NCI-H82 treated with DMSO at 0.1 percent for 48 hours (cell line): Measurements from ENCODE around the gene SOS1.
"Not testable (repeated sequence)": the region's sequence is repeated elsewhere in the genome, so short reads cannot be mapped to it uniquely, and the experiment has no call there.

Experiments
- DNase-seq: peaks from one replicate; lab custom pipeline; 2025; ENCODE audit not compliant: unreplicated experiment; lab: John Stamatoyannopoulos, UW

SOS1 gene

DNA sequence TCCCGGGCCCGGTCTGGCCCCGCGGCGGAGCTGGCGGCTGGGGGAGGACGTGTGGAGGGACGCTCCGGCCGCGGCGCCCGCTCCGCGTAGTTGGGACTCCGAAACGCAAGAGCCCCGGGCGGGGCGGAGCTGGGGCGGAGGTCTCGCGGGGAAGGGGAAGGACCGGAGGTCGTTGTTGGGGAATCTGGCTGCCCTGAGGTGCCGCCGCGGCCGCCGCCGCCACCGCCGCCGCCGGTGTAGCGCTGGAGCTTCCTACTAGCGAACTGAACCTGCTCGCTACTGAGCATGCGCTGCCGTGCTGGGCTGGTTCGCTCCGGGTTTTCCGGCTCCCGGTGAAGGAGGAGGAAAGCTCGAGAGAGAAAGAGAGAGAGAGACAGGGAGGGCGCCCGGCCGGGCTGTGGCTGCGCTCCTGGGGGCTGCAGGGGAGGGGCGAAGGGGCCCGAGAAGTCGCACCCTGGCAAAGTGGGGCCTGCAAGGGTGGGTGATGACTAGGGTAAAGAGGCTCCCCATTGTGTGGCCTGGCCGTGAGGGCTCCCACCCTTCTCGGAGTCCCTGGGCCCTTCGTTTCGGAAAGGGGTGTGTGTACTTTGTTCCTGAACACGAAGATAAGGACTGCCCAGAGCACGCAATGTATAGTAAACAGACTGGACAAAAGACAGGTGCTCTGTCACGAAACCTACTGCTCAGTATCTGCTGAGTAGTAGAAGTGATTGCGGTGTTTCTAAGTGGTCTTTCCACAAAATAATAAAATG, at the start of gene SOS1:
SOS1 (minus strand) TSS at position 281 of the 752 bp plus-strand sequence. CDS start 629 bp downstream, outside the sequence.
- DNase-seq: peak; percentile 88

GRCh38 chr2:39164089-39164488, 43.2 kb upstream of the SOS1 start:
- no peak for DNase-seq

DNA sequence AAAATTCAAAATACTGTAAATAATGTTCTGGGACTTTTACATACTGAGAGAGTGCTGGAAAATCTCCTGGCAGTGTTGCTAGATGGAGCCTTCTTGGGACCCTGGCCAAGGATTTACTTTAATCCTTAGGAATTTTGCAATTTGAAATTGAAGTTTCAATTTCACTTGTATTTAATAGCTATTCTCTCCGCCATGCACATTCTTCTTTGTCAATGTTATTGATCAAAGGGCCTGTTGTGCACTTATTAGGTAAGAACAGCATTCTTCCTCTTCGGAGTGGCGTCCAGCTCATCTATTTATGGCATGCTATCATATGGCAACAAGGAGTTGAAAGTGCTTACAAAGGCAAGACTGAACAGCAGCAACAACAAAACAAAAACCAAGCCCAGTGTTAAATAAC, 40.1 kb upstream of the SOS1 start:
- no peak for DNase-seq

DNA sequence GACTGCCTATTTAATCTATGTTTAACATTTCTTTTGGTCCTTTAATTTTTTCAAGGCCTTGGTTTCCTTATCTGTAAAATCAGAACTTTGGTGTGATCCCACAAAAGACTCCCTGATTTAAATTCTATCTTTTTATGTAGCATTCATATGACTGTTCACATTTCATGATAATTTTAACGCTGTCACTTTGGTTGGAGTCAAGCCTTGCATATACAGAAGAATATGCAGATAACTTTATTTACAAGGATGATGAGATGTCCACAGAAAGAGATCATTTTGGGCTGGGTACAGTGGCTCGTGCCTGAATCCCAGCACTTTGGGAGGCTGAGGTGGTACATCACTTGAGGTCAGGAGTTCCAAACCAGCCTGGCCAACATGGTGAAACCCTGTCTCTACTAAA, 38.4 kb upstream of the SOS1 start:
- no peak for DNase-seq

DNA sequence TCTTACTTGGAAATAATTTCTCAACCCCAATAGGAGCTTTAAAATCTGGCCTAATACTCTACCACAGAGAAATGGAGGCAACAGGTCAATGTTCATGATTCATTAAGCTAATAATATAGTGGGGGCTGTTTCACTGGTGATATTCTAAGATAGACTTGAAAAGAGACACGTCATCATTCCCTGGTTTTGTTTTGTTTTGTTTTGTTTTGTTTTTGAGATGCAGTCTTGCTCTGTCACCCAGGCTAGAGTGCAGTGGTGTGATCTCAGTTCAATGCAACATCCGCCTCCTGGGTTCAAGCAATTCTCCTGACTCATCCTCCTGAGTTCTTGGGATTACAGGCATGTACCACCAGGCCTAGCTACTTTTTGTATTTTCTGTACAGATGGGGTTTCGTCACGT, 37.5 kb upstream of the SOS1 start:
- DNase-seq: no peak

DNA sequence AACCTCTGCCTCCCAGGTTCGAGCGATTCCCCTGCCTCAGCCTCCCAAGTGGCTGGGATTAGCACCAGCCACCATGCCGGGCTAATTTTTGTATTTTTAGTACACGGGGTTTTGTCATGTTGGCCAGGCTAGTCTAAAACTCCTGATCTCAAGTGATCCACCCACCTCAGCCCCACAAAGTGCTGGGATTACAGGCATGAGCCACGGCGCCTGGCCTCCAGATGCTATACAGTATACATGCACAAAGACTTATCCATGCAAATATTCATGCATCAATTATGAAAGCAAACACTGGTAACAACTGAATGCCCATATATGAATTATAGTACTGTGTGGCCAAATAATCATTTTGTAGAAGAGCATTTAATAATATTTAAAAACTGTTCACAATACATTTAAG, 36.0 kb upstream of the SOS1 start:
- DNase-seq: no peak

DNA sequence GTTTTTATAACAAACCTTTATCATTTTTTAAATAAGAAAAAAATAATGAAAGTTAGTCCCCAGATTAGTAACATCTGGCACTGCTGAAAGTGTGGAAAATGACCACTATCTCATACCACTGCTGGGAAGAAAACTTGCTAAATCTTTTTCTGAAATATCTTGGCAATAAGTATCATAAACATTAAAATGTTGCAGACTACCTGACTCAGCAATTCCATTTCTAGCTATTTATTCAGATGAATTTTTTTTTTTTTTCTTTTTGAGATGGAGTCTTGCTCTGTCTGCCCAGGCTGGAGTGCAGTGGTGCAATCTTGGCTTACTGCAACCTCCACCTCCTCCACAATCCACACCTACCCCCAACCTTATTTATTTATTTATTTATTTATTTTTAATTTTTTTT, 35.3 kb upstream of the SOS1 start:
- DNase-seq: no peak

- DNase-seq: not testable (repeated sequence)
Measured at GRCh38 chr2:39155573-39155972, 34.7 kb upstream of the SOS1 start.

DNA sequence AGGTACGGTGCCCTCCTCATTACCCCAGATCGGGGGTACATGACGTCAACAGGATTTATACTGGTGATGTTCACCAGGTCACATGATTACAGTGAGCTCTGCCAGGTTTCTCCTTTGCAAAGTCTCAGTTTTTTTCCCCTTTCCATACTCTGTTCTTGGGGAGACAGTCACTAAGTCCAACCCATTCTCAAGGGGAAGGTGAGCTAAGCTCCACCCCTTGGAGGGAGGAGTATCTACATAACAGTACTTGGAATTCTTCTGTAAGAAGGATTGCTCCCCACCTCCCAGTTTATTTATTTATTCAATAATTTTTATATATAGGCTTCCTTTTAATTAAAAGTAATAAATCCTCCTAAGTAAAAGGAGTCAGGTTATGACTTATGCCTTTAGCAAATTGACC, 34.1 kb upstream of the SOS1 start:
- DNase-seq: no peak

- DNase-seq: no peak
Measured at GRCh38 chr2:39153312-39153711, 32.5 kb upstream of the SOS1 start.

DNA sequence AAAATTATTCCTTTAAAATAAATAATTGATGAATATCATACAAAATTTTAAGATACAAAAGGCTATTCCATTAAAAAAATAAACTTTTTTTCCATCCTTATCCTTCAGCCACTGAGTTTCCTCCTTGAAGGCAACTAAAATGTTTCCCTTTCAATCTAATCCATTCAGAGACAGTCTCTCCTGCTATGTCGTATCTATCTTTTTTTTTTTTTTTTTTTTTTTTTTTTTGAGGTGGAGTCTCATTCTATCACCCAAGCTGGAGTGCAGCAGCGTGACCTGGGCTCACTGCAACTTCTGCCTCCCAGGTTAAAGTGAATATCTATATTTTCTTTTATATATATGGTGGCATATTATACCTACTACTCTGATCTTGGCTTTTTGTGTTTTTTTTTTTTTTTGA, 31.7 kb upstream of the SOS1 start:
- no peak for DNase-seq

GRCh38 chr2:39150890-39151497, 30.1 kb upstream of the SOS1 start:
- DNase-seq: no peak

GRCh38 chr2:39150102-39150562, 29.3 kb upstream of the SOS1 start:
- DNase-seq: no peak

DNA sequence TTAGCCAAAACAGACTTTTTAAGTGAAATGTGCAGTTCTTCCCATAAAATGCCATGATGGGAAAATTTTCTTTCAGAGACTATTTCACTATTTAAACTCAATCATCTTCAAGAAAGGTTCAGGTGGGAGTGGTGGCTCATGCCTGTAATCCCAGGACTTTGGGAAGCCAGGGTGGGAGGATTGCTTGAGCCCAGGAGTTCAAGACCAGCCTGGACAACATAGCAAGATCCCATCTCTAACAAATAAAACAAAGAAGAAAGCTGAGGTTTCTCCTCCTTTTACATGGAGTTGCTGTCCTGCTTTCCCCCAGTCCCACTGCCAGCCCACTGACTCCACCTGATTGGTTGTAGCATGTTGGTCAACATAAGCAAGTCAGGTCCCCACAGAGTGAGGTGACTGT, 25.8 kb upstream of the SOS1 start:
- no peak for DNase-seq

- no peak for DNase-seq
Measured at GRCh38 chr2:39145906-39146421, 25.1 kb upstream of the SOS1 start.

DNA sequence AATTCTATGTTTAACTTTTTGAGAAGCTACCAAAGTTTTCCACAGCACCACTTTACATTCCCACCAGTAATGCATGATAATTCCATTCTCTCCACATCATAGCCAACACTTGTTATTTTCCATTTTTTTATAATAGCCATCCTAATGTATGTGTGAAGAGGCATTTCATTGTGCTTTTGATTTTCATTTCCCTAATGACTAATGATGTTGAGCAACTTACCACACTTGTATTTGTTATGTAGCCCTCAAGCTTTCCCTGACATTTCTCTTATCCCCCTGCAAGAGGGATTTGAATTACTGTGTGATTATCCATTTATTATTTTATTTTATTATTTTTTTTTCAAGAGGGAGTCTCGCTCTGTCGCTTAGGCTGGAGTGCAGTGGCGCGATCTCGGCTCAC, 23.6 kb upstream of the SOS1 start:
- no peak for DNase-seq

DNA sequence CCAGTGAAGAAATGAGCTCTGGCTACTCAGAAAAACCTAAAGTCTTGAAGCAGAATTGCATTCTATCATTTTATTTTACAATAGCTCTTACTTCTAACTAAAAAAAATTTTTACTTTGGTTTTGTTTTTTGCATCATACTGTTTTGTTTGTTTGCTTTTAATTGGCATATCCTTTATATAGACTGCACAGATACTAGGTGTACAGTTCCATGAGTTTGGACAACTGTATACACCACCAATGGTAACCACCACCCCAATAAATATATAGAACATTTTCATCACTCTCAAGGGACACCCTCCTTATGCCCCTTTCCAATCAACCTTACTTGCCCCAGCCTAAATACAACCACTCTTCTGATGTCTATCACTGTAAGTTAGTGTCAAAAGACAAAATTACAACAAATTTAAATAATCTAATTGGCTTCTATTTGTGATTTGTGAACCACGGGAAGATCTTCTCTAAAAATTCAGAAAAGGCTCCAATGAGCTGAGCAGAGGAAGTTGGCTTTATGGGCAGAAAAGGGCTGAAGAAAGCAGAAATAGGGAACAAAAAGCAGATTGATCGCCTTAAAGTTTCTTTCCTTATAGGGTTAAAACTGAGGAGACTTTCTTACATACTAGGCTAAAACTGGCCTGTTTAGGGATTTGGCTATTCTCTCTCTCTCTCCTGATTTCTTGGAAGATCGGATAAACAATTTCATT, 22.2 kb upstream of the SOS1 start:
- no peak for DNase-seq

GRCh38 chr2:39141334-39142271, 20.8 kb upstream of the SOS1 start:
- DNase-seq: no peak

DNA sequence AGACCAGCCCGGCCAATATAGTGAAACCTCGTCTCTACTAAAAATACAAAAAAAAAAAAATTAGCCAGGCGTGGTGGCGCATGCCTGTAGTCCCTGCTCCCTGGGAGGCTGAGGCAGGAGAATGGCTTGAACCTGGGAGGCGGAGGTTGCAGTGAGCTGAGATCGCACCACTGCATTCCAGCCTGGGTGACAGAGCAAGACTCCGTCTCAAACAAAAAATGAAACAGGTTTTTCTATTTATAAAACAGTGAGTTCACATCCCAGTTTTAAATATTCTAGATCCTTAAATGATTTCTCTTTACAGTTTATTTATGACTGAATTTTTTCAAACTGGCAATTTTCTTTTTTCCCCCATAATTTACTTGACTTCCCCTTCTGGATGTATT, 20.1 kb upstream of the SOS1 start:
- DNase-seq: not testable (repeated sequence)

DNA sequence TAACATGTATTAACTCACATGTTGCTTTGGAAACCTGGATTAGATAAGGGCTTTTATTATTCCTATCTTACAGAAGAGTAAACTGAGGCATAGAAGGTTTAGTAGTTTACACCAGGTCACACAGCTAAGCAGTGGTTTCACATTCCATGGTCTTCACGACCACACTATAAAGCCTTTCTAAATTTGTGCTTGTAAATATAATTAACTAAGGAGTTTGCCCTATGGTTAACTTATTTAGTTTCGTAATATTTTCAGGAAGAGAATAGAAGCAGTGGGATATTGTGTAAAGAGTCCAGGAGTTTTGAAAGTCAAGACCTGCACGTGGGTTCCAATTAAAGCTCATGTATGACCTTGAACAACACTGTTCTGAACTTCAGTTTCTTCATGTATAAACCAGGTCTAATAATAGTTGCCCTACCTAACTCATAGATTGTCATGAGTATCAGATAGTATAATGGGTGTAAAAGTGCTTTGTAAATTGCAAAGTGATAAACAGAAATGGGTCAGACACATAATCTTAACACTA, 19.5 kb upstream of the SOS1 start:
- no peak for DNase-seq
